ENCODE data around the gene NME3. TPM values are rescaled to one million over a fixed set of nuclear protein-coding genes. Genes with fewer than 3 reads are reported as not detected.

Gene NME3
- total RNA-seq (2016; rRNA removed; fragmentation: Illumina TruSeq; extraction: Trizol) = 4.9 and 15.9 TPM in 2 replicates
- 27.7 and 30.7 TPM in 2 replicates for total RNA-seq (2016; cell fraction: cytosol; rRNA removed; fragmentation: Illumina TruSeq; extraction: Trizol; ENCODE audit: low read depth)
- 6.6 and 17.1 TPM in 2 replicates for total RNA-seq (2016; cell fraction: insoluble cytoplasmic fraction; rRNA removed; fragmentation: Illumina TruSeq; extraction: Trizol)
- total RNA-seq (2016; cell fraction: membrane; rRNA removed; fragmentation: Illumina TruSeq; extraction: Trizol) = 19.1 and 22.3 TPM in 2 replicates
- total RNA-seq (2016; cell fraction: nucleus; rRNA removed; fragmentation: Illumina TruSeq; extraction: Trizol) = 17.5 and 23.3 TPM in 2 replicates
- 10.4 and 13.9 TPM in 2 replicates for polyA plus RNA-seq (2011; rRNA removed)
- polyA plus RNA-seq (2011; cell fraction: cytosol; rRNA removed) = 7.3 and 17.7 TPM in 2 replicates
- polyA plus RNA-seq (2011; cell fraction: nucleus; rRNA removed) = 96.4 and 121 TPM in 2 replicates
- polyA plus RNA-seq (2012) = 5.5 and 9.1 TPM in 2 replicates
- polyA plus RNA-seq (2016; cell fraction: cytosol; fragmentation: Illumina TruSeq; extraction: Trizol; ENCODE audit: low read depth) = 21.1 and 24.5 TPM in 2 replicates
- 5.3 and 5.8 TPM in 2 replicates for polyA plus RNA-seq (2016; cell fraction: insoluble cytoplasmic fraction; fragmentation: Illumina TruSeq; extraction: Trizol; ENCODE audit: low read depth)
- polyA plus RNA-seq (2016; cell fraction: membrane; fragmentation: Illumina TruSeq; extraction: Trizol; ENCODE audit: low read depth) = 12.6 and 13.9 TPM in 2 replicates
- polyA plus RNA-seq (2016; cell fraction: nucleus; fragmentation: Illumina TruSeq; extraction: Trizol; ENCODE audit: insufficient read depth, low read depth) = 35.8 and 39.3 TPM in 2 replicates
- polyA minus RNA-seq (2011; rRNA and poly(A)+ RNA removed; ENCODE audit: low replicate concordance) = 2.3 and 4.2 TPM in 2 replicates
- polyA minus RNA-seq (2011; cell fraction: cytosol; rRNA and poly(A)+ RNA removed) = 2.1 and 3.5 TPM in 2 replicates
- 8.4 and 9.0 TPM in 2 replicates for polyA minus RNA-seq (2011; cell fraction: nucleus; rRNA and poly(A)+ RNA removed)
- Bru-seq, nascent RNA = percentile 56 among the genes with signal in this experiment
- percentile 56 among the genes with signal in this experiment for BruChase-seq, experiment 1, labeled RNA remaining after a 6-hour chase
- percentile 52 among the genes with signal in this experiment for BruChase-seq, experiment 2, labeled RNA remaining after a 2-hour chase
- long read RNA-seq, experiment 1, transcript NME3-201 (5 exons, 1,069 nt) = major isoform, 6 of 12 reads
- long read RNA-seq, experiment 1, partial matches to known transcripts = 0 of 12 reads
- long read RNA-seq, experiment 1, other reads (novel, unspliced or antisense) = 3 of 12 reads
- long read RNA-seq, experiment 2, partial matches to known transcripts = 1 of 21 reads
- long read RNA-seq, experiment 2, other reads (novel, unspliced or antisense) = 8 of 21 reads

- in situ Hi-C loops (cut with HindIII; ENCODE audit: extremely low pct_ligation_motif_present, low pct_unique_long_range_greater_than_20kb) (no loop called here), intact Hi-C loops (cut with micrococcal nuclease; ENCODE audit: unreplicated experiment) (loop anchor here (5.0 kb wide), 1 partner anchor 41 kb away; no protein-coding TSS in a partner anchor)
- Histone ChIP-seq H4K20me1 (ENCODE audit: insufficient read depth, low read length) (no peaks in the 10 kb centered on the region), H3K4me1 (ENCODE audit: insufficient read depth, low read length) (peaks cover 12% of the 10 kb centered on the region), H3K4me2 (ENCODE audit: low read depth, low read length) (peak within 1 kb of the TSS; percentile 91), H3K36me3 (replicated peaks in 1 of 2; ENCODE audit: control insufficient read depth in 1 of 2, insufficient read depth in 2 of 2, low read length in 2 of 2) (peaks cover 9 to 21% of the 10 kb centered on the region in 2 experiments; a peak in 4 of 5 replicates), H3K4me3 (replicated peaks in 1 of 3; ENCODE audit: insufficient read depth in 1 of 3, low read depth in 2 of 3, low read length in 3 of 3) (peak within 1 kb of the TSS; percentile 94 to 96 (median 95)), H3K9me3 (ENCODE audit: low read length) (no peaks in the 10 kb centered on the region), H3K27me3 (ENCODE audit: control insufficient read depth in 1 of 2, insufficient read depth in 2 of 2, low read length in 2 of 2) (no peaks in the 10 kb centered on the region; a peak in 2 of 5 replicates), H2AFZ (ENCODE audit: low read length) (no peak within 1 kb of the TSS), H3K79me2 (ENCODE audit: insufficient read depth, low read length) (peaks cover 30% of the 10 kb centered on the region), H3K9ac (ENCODE audit: insufficient read depth, low read depth, low read length) (peak within 1 kb of the TSS; percentile 99), H3K27ac (ENCODE audit: extremely low read length, insufficient read depth, low read length) (peak within 1 kb of the TSS; percentile 90)
- POLR2A ChIA-PET = interaction anchor here (0.6 to 1.8 kb wide), 4 partner anchors 11 to 744 kb away, joined by 4 to 38 read pairs (median 4); partner anchors contain the start of genes FAHD1, NUBP2, RPS2 and SPSB3
- no peak for FAIRE-seq
- CTCF ChIA-PET (ENCODE audit: low intra/inter-chr PET ratio, low total read pairs) = no interaction called here
- DNase-seq (ENCODE audit: low spot score) = peak; percentile 17
- no TSS peak for BruUV-seq (replicated peaks)
- no peak for ATAC-seq
- WGBS (ENCODE audit: low lambda C conversion rate) = 69% methylated on average over 47 of the region's 79 CpGs
- TF ChIP-seq TMF1 (CRISPR knock-in tag; IDR thresholded peaks at IDR 0.05; ENCODE audit: low read depth) (no peak), ZNF281 (CRISPR knock-in tag; IDR thresholded peaks at IDR 0.05; ENCODE audit: borderline replicate concordance) (no peak), ZSCAN30 (CRISPR knock-in tag; IDR thresholded peaks at IDR 0.05) (no peak), HES4 (CRISPR knock-in tag; IDR thresholded peaks at IDR 0.05; ENCODE audit: borderline replicate concordance) (0 out of 2 replicates have a peak, but pooled peaks have one; percentile 12), XRCC5 (optimal IDR thresholded peaks at IDR 0.05; ENCODE audit: low read length) (no peak), ZNF773 (CRISPR knock-in tag; IDR thresholded peaks at IDR 0.05; ENCODE audit: borderline replicate concordance) (no peak), SPEN (CRISPR knock-in tag; IDR thresholded peaks at IDR 0.05; ENCODE audit: low read depth) (no peak), HOXA3 (CRISPR knock-in tag; IDR thresholded peaks at IDR 0.05) (0 out of 2 replicates have a peak, but pooled peaks have one; percentile 0), REPIN1 (CRISPR knock-in tag; IDR thresholded peaks at IDR 0.05; ENCODE audit: borderline replicate concordance, low read depth) (no peak)
Measured at GRCh38 chr16:1771188-1771863, at the start of gene NME3. NME3 (minus strand) TSS chr16:1771543; CDS start chr16:1771534, 9 bp downstream.

Measured in HepG2 (cell line).